NAMALWA (cell line): Measurements from ENCODE around the gene VPS37C.
A peak's percentile ranks its signal among the peaks of the same experiment; 100 is the strongest.
"Not testable (repeated sequence)": the region's sequence is repeated elsewhere in the genome, so short reads cannot be mapped to it uniquely, and the experiment has no call there.

Experiments used
- DNase-seq: peaks from one replicate; pipeline ENCODE4 v3.0.0-alpha.2; 2015; ENCODE audit warnings: low spot score

VPS37C gene

DNA sequence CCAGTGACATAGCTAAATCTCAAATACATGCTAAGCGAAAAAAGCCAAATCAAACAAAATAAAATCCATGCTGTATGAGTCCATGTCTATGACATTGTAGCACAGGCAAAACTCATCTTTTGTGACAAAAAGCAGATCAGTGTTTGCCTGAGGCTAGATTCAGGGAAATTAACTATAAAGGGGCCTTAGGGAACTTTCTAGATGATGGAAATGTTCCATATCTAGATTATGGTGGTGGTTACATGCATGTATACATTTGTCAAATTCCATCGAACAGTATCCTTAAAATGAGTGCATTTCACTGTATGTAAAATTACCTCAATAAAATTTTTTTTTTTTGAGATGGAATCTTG lies 44.1 kb downstream of the VPS37C start:
- DNase-seq: no peak

DNA sequence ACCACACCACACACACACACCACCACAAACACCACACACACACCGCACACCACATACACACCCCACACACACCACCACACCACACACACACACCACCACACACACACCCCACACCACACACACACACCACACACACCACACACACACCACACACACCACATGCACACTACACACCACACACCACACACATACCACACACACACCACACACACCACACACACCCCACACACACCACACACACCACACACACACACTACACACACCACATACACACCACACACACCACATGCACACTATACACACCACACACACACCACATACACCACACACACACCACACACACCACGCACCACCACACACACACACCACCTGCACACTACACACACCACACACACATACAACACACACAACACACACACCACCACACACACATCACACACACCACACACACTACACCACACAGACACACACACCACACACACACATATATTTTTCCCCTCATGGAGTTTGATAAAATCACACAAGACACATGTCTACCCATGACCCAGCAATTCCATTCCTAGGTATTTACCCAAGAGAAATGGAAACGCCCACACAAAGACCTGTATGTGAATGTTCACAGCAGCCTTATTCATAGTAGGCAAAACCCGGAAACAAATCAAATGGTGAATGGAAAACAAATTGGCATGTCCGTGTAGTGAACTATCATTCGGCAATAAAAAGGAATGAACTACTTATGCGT lies 44.6 kb downstream of the VPS37C start:
- DNase-seq: no peak

- no peak for DNase-seq
Measured at GRCh38 chr11:61115498-61116224, 45.6 kb downstream of the VPS37C start.

GRCh38 chr11:61114913-61115312 lies 46.3 kb downstream of the VPS37C start:
- no peak for DNase-seq

GRCh38 chr11:61113201-61113600 lies 48.0 kb downstream of the VPS37C start:
- no peak for DNase-seq

GRCh38 chr11:61112575-61112974 lies 48.7 kb downstream of the VPS37C start:
- no peak for DNase-seq

DNA sequence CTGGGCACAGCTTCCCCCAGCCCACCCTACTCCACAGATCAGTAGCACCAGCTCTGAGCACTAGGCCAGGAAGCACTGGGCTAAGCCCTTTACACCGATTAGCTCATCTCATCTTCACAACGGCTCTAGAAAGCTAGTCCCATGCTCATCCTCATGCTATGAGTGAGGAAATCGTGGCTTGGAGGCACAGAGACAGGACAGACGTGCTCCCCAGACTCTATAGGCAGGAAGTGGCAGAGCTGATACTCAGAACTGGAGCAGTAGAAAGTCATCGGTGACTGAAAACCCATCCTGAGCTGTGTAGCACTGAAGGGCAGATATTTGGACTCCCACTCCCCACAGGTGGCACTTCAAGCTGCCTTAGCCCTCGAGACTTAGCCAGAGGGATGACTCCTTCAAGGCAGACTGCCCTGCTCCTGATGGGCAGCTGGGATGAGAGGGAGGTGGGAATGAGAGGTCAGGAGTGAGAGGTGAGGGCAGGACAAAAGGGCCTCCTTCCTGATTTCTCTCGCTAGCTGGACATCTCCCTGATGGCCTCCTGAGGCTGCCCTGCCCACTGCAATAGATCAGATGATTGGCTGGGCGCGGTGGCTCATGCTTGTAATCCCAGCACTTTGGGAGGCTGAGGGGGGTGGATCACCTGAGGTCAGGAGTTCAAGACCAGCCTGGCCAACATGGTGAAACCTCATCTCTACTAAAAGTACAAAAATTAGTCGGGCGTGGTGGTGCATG lies 49.3 kb downstream of the VPS37C start:
- no peak for DNase-seq

- DNase-seq: no peak
Measured at GRCh38 chr11:61111050-61111435, 50.2 kb downstream of the VPS37C start.

DNA sequence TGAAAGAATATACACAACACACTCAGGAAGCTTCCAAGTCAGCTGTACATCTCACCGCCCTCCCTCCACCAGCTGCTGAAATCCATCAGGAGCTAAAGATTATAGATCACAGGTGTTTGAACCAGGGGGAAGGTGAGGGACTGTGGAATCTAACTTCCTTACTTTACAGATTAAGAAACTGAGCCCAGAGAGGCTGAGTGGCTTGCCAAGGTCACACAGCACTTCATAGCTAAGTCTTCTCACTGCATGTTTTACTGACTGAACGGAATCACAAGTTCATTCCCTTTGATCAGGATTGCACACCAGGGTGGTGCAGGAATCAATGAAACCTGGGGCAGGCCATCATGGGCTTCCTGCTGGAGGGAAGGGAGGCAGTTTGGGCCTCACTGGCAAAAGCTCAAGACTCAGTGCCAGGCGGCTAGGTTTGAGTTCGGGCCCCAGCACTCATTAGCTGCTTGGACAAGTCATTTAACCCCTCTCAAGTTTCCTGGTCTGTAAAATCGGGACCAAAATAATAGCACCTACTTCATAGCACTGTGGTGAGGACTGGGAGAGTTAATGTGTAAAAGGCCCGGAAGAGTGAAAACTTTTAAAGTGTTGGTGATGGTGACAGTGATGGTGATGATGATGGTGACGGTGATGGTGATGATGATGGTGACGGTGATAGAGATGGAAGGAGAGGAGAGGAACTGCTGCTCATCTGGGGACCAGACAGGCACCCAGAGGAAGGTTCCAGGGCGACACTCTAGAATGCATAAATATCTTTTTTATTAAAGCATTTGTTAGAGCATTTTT lies 50.8 kb downstream of the VPS37C start:
- DNase-seq: no peak

DNA sequence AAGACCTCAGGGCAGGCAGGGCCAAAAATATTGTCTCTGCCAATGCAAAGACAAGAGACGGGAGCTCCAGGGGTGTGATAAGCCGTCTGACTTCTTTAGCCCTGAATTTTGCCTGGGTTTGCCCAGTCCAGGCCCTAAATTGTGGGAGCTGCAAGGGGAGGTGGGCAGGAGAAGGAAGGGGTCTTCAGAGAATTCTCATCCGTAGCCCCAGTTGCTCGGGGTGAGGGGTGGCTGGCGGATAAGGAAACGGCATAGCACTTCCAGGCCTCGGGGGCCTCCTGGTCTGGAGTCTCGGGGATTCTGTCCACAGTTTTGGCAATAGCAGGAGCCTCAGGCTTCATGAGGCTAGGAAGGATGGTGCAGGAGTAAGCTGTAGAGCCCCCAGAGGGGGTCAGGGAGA lies 51.6 kb downstream of the VPS37C start:
- no peak for DNase-seq

DNA sequence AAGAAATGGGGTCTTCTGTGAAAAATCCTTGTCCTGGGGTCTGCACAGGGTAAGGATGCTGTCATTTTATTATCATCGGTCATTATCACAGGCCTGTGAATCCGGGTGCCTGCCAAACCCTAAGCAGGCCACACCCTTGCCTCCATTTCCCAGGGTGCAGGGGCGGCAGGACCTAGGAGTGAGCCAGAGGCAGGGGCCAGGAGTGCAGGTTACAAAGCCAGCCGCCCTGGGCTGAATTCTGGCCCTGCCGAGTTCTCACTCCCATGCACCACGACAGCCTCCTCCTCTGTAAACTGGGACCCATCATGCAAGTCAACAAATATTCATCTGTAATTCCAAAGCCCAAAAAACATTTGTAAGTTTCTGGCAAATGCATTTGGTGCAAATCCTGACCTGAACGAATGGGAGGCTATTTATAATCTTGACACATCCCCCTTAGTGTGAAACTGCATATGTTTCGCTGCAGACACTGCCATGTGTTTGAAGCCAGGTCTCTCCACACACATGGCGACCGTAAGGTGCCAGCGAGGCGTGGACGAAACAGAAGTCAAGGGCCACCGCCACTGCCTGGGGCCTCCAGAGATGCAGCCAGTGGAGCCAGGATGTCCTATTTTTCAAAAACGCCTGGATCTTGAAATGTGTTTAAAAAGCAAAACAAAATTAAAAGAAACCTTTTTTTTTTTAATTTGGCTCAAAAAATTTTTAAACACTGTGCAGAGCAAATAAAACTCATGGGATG lies 52.2 kb downstream of the VPS37C start:
- DNase-seq: no peak

- DNase-seq: no peak
Measured at GRCh38 chr11:61107888-61108287, 53.3 kb downstream of the VPS37C start.

GRCh38 chr11:61106894-61107470 lies 54.2 kb downstream of the VPS37C start:
- DNase-seq: no peak

- DNase-seq: no peak
Measured at GRCh38 chr11:61106296-61106695, 54.9 kb downstream of the VPS37C start.

DNA sequence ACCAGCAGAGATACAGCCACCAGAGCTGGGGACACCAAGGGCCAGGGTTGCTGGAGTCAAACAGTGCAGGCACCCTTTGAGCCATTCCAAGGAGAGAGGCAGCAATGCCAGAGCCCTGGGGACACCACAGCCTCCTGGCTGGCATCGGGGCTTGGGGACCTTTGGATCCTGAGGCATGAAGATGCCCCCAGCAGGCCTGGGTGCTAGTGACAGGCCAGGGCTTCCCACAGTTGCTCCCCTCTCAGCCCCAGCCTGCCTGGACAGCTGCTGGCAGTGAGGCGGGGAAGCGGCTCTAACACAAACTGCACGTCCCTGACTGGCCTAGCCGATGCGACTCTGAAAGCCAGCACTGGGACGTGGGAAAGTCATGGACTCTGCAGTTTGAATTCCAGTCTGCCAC lies 56.3 kb downstream of the VPS37C start:
- DNase-seq: no peak

DNA sequence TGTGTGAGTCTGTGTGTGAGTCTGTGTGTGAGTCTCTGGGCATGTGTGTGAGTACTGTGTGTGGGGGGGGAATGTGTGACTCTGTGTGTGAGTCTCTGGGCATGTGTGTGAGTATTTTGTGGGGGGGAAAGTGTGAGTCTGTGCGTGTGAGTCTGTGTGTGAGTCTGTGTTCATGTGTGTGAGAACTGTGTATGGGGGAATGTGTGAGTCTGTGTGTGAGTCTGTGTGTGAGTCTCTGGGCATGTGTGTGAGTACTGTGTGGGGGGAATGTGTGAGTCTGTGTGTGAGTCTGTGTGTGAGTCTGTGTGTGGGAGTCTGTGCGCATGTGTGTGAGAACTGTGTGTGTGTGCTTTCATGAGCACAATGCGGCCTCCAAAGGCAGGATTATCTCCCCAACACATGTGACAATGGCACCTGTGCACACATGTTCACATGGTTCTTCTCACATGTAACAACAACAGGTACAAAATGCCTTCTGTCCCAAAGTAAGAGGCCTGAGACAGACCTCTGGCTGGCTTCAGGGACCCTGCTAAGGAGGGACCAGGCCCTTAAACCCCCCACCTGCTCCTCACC lies 57.3 kb downstream of the VPS37C start:
- DNase-seq: no peak

DNA sequence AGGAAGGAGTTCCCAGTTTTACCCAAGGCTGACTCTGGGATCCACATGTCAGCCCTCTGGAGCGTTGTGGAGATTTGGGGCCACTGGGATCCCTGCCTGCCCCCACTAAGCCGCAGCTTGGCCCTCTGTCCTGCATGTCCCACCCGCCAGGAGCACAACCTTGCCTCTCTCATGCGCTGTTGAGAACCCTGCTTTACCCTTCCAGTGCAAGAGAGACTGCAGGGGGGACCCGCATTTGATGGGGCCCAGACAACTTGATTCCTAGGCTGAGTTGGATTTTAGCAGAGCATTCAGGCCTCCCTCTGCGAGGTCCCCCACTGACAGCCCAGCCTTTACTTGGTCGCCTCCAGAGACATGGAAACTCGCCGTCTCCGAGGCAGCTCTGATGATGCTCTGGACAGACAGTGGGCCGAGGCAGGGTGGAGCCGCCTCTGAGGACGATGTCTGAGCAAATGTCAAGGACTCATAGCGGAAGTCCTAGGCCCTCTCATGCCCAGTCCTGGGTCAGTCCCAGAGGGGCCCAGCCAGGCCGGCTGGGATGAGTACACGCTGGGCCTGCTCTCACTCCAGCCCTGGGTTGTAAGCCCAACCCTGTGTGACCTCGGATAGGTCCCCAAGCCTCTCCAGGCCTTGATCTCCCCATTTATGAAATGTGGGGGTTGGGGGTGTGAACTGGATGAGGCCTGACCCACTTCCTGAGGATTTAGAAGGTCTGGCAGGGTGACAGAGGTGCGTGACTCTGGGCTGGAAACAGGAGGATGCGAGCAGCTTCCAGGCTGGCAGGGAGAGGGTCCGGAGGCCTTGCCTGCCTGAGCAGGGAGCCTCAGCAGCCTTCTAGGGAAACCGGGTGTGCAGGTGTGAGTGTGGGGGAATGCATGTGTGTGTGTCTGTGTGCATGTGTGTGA lies 58.3 kb downstream of the VPS37C start:
- no peak for DNase-seq

GRCh38 chr11:61098778-61099177 lies 62.4 kb downstream of the VPS37C start:
- no peak for DNase-seq

GRCh38 chr11:61098261-61098660 lies 63.0 kb downstream of the VPS37C start:
- DNase-seq: not testable (repeated sequence)

DNA sequence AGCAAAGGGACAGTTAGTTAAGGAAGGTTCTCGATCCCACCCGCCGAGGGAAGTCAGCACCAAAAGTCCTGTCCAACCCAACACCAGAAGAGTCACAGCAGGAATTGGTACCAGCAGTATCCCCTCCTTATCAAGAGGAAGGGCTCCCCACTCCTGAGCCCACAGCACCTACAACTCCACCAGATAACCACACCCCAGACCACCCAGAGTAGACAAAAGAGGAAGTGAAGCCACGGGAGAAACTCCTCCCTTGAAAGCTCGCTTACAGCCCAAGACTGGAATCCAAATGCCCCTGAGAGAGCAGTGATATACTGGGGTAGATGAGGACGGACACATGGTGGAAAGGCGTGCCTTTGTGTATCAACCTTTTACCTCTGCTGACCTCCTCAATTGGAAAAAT lies 66.2 kb downstream of the VPS37C start:
- peak; percentile 59 for DNase-seq
